ENCODE data around the gene FLII. TPM values are rescaled to one million over a fixed set of nuclear protein-coding genes. Genes with fewer than 3 reads are reported as not detected.

Gene FLII
- total RNA-seq, 4 donors from 2014 or later = 365 to 919 (median 428) TPM

DNA sequence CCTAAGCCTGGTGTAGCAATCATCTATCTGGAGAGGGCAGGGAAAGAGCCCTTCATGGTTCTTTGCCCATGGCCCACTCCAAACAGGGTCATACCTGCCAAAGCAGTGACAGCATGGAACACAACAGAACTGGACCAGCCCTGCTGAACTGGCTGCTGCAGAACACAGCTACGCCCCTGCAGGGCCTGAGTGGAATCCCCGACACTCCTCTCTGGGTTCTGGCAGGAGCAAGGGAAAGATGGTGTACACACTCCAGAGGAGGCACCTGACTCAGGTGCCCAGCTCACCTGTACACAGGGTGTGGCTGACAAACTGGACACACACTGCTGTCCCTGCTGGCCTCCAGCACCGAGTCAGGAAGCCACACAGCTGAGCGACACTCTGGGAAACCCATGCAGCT, 21.7 kb upstream of the FLII start:
- in situ Hi-C loops (cut with MboI; ENCODE audit: low pct_ligation_motif_present in 1 of 4, low pct_unique_long_range_greater_than_20kb in 1 of 4, low sequenced_read_pairs in 3 of 4) (no loop called here), intact Hi-C loops (cut with DNase I; ENCODE audit: low total_unique reads) (no loop called here)
- H3K36me3 ChIP-seq = peaks cover 0 to 36% (median 18%) of the 10 kb centered on the region in 4 donors
- no peaks in the 10 kb centered on the region for H3K9me3 ChIP-seq
- H3K27ac ChIP-seq = no peak overlapping the region
- no peak overlapping the region for H3K4me3 ChIP-seq
- DNase-seq = no peak
- TF ChIP-seq, protein P1, sequence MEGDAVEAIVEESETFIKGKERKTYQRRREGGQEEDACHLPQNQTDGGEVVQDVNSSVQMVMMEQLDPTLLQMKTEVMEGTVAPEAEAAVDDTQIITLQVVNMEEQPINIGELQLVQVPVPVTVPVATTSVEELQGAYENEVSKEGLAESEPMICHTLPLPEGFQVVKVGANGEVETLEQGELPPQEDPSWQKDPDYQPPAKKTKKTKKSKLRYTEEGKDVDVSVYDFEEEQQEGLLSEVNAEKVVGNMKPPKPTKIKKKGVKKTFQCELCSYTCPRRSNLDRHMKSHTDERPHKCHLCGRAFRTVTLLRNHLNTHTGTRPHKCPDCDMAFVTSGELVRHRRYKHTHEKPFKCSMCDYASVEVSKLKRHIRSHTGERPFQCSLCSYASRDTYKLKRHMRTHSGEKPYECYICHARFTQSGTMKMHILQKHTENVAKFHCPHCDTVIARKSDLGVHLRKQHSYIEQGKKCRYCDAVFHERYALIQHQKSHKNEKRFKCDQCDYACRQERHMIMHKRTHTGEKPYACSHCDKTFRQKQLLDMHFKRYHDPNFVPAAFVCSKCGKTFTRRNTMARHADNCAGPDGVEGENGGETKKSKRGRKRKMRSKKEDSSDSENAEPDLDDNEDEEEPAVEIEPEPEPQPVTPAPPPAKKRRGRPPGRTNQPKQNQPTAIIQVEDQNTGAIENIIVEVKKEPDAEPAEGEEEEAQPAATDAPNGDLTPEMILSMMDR (IDR thresholded peaks at IDR 0.05) = no peak
- TF ChIP-seq POLR2AphosphoS5 (IDR thresholded peaks at IDR 0.05) (no peak), POLR2A (IDR thresholded peaks at IDR 0.05) (no peak), EP300 (IDR thresholded peaks at IDR 0.05; ENCODE audit: low read depth) (no peak)
- no peaks in the 10 kb centered on the region for H3K27me3 ChIP-seq
- no peaks in the 10 kb centered on the region for H3K4me1 ChIP-seq
- 94 to 100% methylated on average over 2 to 4 of the region's 4 CpGs for WGBS, 2 donors (ENCODE audit: low coverage in 1 of 2)

DNA sequence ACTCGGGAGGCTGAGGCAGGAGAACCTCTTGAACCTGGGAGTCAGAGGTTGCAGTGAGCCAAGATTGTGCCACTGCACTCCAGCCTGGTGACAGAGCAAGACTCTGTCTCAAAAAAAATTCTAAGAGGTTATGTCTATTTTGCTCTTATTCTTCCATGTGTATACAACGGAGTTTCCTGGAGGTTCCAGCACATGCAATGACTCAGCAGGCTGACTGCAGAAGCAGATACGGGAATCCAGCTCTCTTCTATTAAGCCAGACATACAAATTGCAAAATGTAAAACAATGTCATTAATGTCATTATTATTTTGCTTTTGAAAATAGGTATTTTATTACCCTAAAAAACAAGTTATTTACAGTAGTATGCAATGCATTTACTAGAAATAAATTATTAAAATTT, 20.3 kb upstream of the FLII start:
- no peak overlapping the region for H3K27ac ChIP-seq
- no peak for DNase-seq
- intact Hi-C loops (cut with DNase I; ENCODE audit: low total_unique reads) (no loop called here), in situ Hi-C loops (cut with MboI; ENCODE audit: low pct_ligation_motif_present in 1 of 4, low pct_unique_long_range_greater_than_20kb in 1 of 4, low sequenced_read_pairs in 3 of 4) (loop anchor here in 1 of 4 donors (10.0 kb wide), 1 partner anchor 64 kb away; no protein-coding TSS in a partner anchor)
- TF ChIP-seq, protein P1 (IDR thresholded peaks at IDR 0.05) = no peak
- no peak for TF ChIP-seq EP300 (IDR thresholded peaks at IDR 0.05; ENCODE audit: low read depth)
- TF ChIP-seq POLR2A (IDR thresholded peaks at IDR 0.05) = no peak
- TF ChIP-seq POLR2AphosphoS5 (IDR thresholded peaks at IDR 0.05) = no peak
- H3K27me3 ChIP-seq = no peaks in the 10 kb centered on the region
- 88 to 100% methylated on average over 1 to 3 of the region's 3 CpGs for WGBS, 2 donors (ENCODE audit: low coverage in 1 of 2)
- H3K4me1 ChIP-seq = no peaks in the 10 kb centered on the region
- no peaks in the 10 kb centered on the region for H3K9me3 ChIP-seq
- H3K4me3 ChIP-seq = no peak overlapping the region
- H3K36me3 ChIP-seq = peaks cover 0 to 38% (median 19%) of the 10 kb centered on the region in 4 donors

DNA sequence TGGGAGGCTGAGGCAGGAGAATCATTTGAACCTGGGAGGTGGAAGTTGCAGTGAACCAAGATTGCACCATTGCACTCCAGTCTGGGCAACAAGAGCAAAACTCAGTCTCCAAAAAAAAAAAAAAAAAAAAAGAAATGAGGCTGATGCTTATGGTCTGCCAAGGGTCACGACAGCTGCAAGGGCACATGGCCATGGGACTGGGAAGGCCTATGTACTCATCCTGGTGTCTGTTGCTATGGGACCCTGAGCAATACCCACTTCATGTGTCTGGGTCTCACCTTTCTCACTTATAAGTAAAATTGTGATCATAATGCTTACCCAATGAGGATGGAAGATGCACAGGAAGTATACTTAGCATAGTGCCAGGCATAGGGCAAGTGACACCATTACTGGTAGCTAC, 18.5 kb upstream of the FLII start:
- no peaks in the 10 kb centered on the region for H3K27me3 ChIP-seq
- no peaks in the 10 kb centered on the region for H3K9me3 ChIP-seq
- TF ChIP-seq POLR2AphosphoS5 (IDR thresholded peaks at IDR 0.05) (no peak), EP300 (IDR thresholded peaks at IDR 0.05; ENCODE audit: low read depth) (no peak), POLR2A (IDR thresholded peaks at IDR 0.05) (no peak)
- TF ChIP-seq, protein P1 (IDR thresholded peaks at IDR 0.05) = no peak
- 96 to 100% methylated on average over 1 of the region's 1 CpG for WGBS, 2 donors (ENCODE audit: low coverage in 1 of 2)
- H3K27ac ChIP-seq = no peak overlapping the region
- intact Hi-C loops (cut with DNase I; ENCODE audit: low total_unique reads) = no loop called here
- in situ Hi-C loops (cut with MboI; ENCODE audit: low pct_ligation_motif_present in 1 of 4, low pct_unique_long_range_greater_than_20kb in 1 of 4, low sequenced_read_pairs in 3 of 4) = loop anchor here in 1 of 4 donors (10.0 kb wide), 1 partner anchor 62 kb away; no protein-coding TSS in a partner anchor
- no peaks in the 10 kb centered on the region for H3K4me1 ChIP-seq
- H3K36me3 ChIP-seq = peaks cover 0 to 38% (median 15%) of the 10 kb centered on the region in 4 donors
- no peak overlapping the region for H3K4me3 ChIP-seq
- no peak for DNase-seq

GRCh38 chr17:18270046-18270931, 11.8 kb upstream of the FLII start:
- intact Hi-C loops (cut with DNase I; ENCODE audit: low total_unique reads) = no loop called here

More at GRCh38 chr17:18270046-18270931, 11.8 kb upstream of the FLII start:
- Histone ChIP-seq H3K36me3 (peaks cover 0 to 10% (median 5%) of the 10 kb centered on the region in 4 donors), H3K4me3 (no peak overlapping the region), H3K27me3 (no peaks in the 10 kb centered on the region), H3K4me1 (no peaks in the 10 kb centered on the region), H3K27ac (no peak overlapping the region), H3K9me3 (no peaks in the 10 kb centered on the region)
- TF ChIP-seq POLR2AphosphoS5 (IDR thresholded peaks at IDR 0.05) = no peak
- TF ChIP-seq POLR2A (IDR thresholded peaks at IDR 0.05) = no peak
- TF ChIP-seq, protein P1 (IDR thresholded peaks at IDR 0.05) = no peak
- TF ChIP-seq EP300 (IDR thresholded peaks at IDR 0.05; ENCODE audit: low read depth) = no peak
- in situ Hi-C loops (cut with MboI; ENCODE audit: low pct_ligation_motif_present in 1 of 4, low pct_unique_long_range_greater_than_20kb in 1 of 4, low sequenced_read_pairs in 3 of 4) = loop anchor here in 1 of 4 donors (10.0 kb wide), 1 partner anchor 55 kb away; no protein-coding TSS in a partner anchor
- no peak for DNase-seq
- WGBS, 2 donors (ENCODE audit: low coverage in 1 of 2) = 89% methylated on average over 14 of the region's 14 CpGs; no CpG with 5 or more reads in 1 of the 2 donors

All from transverse colon (tissue), 4 donors.